Measurements from ENCODE around the gene TBC1D9.

DNA sequence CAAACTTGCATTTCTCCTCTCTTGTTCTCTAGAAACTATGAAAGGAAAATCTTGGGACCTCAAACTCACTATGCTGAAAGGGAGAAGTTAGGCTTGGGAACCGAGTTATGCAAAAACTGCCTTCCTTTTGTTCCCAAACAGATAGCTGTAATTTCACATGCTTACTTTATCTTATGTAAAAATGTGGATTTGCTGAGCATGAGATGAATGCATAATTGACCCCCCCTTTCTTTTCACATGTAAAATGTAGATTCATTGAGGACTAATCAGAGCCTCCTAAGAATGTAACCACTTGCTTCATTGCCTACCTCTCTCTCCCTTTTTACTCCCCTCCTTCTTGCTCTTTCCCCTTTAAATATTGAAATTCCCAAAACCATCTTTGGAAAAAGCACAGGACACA lies 18.0 kb downstream of the TBC1D9 start:
- TF ChIP-seq, protein P1, sequence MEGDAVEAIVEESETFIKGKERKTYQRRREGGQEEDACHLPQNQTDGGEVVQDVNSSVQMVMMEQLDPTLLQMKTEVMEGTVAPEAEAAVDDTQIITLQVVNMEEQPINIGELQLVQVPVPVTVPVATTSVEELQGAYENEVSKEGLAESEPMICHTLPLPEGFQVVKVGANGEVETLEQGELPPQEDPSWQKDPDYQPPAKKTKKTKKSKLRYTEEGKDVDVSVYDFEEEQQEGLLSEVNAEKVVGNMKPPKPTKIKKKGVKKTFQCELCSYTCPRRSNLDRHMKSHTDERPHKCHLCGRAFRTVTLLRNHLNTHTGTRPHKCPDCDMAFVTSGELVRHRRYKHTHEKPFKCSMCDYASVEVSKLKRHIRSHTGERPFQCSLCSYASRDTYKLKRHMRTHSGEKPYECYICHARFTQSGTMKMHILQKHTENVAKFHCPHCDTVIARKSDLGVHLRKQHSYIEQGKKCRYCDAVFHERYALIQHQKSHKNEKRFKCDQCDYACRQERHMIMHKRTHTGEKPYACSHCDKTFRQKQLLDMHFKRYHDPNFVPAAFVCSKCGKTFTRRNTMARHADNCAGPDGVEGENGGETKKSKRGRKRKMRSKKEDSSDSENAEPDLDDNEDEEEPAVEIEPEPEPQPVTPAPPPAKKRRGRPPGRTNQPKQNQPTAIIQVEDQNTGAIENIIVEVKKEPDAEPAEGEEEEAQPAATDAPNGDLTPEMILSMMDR (IDR thresholded peaks at IDR 0.05; ENCODE audit: low read depth, low read length, poor library complexity, severe bottlenecking): no peak
- no peak for TF ChIP-seq EZH2phosphoT487 (IDR thresholded peaks at IDR 0.05; ENCODE audit: borderline replicate concordance, low read length)

All from DOHH2 (cell line).